GM12892 (cell line): Measurements from ENCODE around the gene LTF.

ENCODE experiments used
- POLR2A ChIP-seq: IDR thresholded peaks from 2 replicates; pipeline ENCODE4 v1.6.1; 2011; ENCODE audit warnings: low read depth, low read length, control low read depth
- POLR2AphosphoS5 ChIP-seq: IDR thresholded peaks from 2 replicates; pipeline ENCODE4 v1.6.1; 2011; ENCODE audit warnings: low read depth, low read length, control low read depth
- TAF1 ChIP-seq: IDR thresholded peaks from 2 replicates; pipeline ENCODE4 v1.6.1; 2011; ENCODE audit warnings: low read depth, mild to moderate bottlenecking, control low read depth, low read length, borderline replicate concordance

DNA sequence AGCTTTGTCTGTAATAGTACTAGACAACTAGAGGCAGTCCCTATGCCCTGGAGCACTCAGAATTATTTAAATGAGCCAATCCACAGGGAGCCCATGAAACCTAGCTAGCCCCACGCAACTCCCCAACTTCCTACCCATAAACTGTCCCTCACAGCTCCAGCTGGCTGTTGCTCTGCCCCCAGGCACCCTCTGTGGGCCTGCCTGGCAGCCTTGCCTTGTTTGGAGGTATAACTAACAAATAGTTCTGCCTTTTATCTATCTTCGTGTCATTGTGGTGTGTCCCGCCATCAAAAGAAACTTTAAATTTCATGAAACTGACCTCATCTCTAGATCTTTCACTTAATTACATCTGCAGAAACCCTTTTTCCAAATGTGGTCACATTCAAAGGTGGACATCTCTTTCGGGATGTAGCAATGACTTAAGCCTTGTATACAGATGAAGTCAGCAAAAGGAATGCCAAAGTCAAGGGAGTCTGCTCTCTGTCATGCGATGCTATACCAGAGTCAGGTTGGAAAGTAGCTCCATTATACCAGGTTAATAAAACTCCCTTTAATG lies 31.3 kb upstream of the LTF start:
- TF ChIP-seq POLR2A = no peak
- no peak for TF ChIP-seq TAF1
- no peak for TF ChIP-seq POLR2AphosphoS5
